RWPE1 (cell line): Measurements from ENCODE around the gene ZNRF2.

Experiments
- CTCF ChIA-PET: fragments of 350-600 bp; sonication (Branson Sonifier 250); formaldehyde crosslinking; extraction: SDS; loops from one replicate; lab custom pipeline; 2021; lab: Yijun Ruan, JAX
- POLR2A ChIA-PET: fragments of 400-600 bp; formaldehyde crosslinking; extraction: SDS; loops from one replicate; lab custom pipeline; 2020; ENCODE audit warnings: antibody characterized with exemption; ENCODE audit not compliant: low non-redundant PET; lab: Yijun Ruan, JAX
- DNase-seq: peaks from one replicate; pipeline ENCODE4 v3.0.0; 2012; ENCODE audit warnings: low spot score
- H3K27ac ChIP-seq: fragments of 450-650 bp; 2 replicates; pipeline ENCODE4 v1.5.1; 2017
- CTCF ChIP-seq: fragments of 450-650 bp; conservative IDR thresholded peaks from 2 replicates; pipeline ENCODE4 v1.5.1; 2017; ENCODE audit warnings: low read depth, mild to moderate bottlenecking

The ZNRF2 gene

GRCh38 chr7:30245913-30246312, 38.5 kb upstream of the ZNRF2 start:
- ChIA-PET CTCF (no interaction called here), POLR2A (no interaction called here)
- TF ChIP-seq CTCF, result no peak
- no peak for DNase-seq
- no peak overlapping the region for H3K27ac ChIP-seq

- H3K27ac ChIP-seq, result no peak overlapping the region
- TF ChIP-seq CTCF, result no peak
- no peak for DNase-seq
- POLR2A ChIA-PET, result no interaction called here
- CTCF ChIA-PET, result no interaction called here
Measured at GRCh38 chr7:30246392-30246791, 38.0 kb upstream of the ZNRF2 start.

- DNase-seq, result no peak
- H3K27ac ChIP-seq, result no peak overlapping the region
- CTCF ChIA-PET, result no interaction called here
- POLR2A ChIA-PET, result no interaction called here
- no peak for TF ChIP-seq CTCF
Measured at GRCh38 chr7:30247541-30248401, 36.6 kb upstream of the ZNRF2 start.

- TF ChIP-seq CTCF, result no peak
- CTCF ChIA-PET, result no interaction called here
- no peak overlapping the region for H3K27ac ChIP-seq
- POLR2A ChIA-PET, result no interaction called here
- DNase-seq, result no peak
Measured at GRCh38 chr7:30249316-30249715, 35.1 kb upstream of the ZNRF2 start.

GRCh38 chr7:30249986-30250774, 34.2 kb upstream of the ZNRF2 start:
- POLR2A ChIA-PET, result no interaction called here
- no peak for TF ChIP-seq CTCF
- H3K27ac ChIP-seq, result no peak overlapping the region
- DNase-seq, result no peak
- CTCF ChIA-PET, result interaction anchor here (0.6 kb wide), 1 partner anchor 490 kb away, joined by 4 read pairs; no protein-coding TSS in a partner anchor

- H3K27ac ChIP-seq, result no peak overlapping the region
- ChIA-PET POLR2A (no interaction called here), CTCF (no interaction called here)
- DNase-seq, result no peak
- TF ChIP-seq CTCF, result no peak
Measured at GRCh38 chr7:30251708-30252329, 32.6 kb upstream of the ZNRF2 start.
